GM18861 (cell line): ENCODE data around the gene ICAM5.
"Not testable (repeated sequence)": the region's sequence is repeated elsewhere in the genome, so short reads cannot be mapped to it uniquely, and the experiment has no call there.

Experiments used
- ATAC-seq: cut with Tn5 transposase; IDR thresholded peaks from one replicate; pipeline ENCODE4 v1.9.1; 2021; ENCODE audit not compliant: unreplicated experiment

ICAM5 gene

DNA sequence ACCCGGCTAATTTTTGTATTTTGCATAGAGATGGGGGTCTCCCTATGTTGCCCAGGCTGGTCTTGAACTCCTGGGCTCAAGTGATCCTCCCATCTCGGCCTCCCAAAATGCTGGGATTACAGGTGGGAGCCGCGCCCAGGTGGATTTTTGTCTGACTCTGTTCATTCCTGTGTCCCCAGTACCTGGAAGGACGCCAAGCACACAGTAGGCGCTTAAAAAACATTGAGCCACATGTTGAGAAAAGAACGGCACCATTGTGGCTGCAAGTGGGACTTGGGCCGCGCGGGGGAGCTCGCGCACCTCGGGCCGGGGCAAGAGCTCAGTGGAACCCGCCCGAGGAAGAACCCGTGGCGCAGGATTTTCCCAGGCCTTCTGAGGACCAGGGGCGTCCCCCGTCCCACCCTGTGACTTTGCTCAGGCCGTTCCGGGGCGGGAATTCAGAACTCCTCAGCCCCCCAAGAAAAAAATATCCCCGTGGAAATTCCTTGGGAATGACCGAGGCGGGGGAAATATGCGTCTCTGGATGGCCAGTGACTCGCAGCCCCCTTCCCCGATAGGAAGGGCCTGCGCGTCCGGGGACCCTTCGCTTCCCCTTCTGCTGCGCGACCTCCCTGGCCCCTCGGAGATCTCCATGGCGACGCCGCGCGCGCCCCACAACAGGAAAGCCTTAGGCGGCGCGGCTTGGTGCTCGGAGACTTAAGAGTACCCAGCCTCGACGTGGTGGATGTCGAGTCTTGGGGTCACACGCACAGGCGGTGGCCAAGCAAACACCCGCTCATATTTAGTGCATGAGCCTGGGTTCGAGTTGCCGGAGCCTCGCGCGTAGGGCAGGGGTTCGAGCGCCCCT, 20.2 kb upstream of the ICAM5 start:
- ATAC-seq, result peak; percentile 31

- ATAC-seq, result no peak
Measured at GRCh38 chr19:10270180-10270615, 19.6 kb upstream of the ICAM5 start.

DNA sequence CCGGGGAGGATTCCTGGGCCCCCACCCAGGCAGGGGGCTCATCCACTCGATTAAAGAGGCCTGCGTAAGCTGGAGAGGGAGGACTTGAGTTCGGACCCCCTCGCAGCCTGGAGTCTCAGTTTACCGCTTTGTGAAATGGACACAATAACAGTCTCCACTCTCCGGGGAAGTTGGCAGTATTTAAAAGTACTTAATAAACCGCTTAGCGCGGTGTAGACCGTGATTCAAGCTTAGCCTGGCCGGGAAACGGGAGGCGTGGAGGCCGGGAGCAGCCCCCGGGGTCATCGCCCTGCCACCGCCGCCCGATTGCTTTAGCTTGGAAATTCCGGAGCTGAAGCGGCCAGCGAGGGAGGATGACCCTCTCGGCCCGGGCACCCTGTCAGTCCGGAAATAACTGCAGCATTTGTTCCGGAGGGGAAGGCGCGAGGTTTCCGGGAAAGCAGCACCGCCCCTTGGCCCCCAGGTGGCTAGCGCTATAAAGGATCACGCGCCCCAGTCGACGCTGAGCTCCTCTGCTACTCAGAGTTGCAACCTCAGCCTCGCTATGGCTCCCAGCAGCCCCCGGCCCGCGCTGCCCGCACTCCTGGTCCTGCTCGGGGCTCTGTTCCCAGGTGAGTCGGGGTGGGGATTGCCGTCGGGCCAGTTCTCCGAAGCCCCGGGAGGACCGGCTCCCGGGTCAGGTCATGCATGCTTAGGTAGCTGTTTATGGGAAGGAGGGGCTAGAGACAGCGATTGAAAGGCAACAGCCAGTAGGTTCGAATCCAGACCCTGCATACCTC, 18.9 kb upstream of the ICAM5 start, which contains the start of gene ICAM1:
Gene ICAM1, plus strand, starts transcription at position 505 of the 779 bp plus-strand sequence. Its CDS starts 40 bp downstream, at position 545.
- ATAC-seq, result peak; percentile 34

DNA sequence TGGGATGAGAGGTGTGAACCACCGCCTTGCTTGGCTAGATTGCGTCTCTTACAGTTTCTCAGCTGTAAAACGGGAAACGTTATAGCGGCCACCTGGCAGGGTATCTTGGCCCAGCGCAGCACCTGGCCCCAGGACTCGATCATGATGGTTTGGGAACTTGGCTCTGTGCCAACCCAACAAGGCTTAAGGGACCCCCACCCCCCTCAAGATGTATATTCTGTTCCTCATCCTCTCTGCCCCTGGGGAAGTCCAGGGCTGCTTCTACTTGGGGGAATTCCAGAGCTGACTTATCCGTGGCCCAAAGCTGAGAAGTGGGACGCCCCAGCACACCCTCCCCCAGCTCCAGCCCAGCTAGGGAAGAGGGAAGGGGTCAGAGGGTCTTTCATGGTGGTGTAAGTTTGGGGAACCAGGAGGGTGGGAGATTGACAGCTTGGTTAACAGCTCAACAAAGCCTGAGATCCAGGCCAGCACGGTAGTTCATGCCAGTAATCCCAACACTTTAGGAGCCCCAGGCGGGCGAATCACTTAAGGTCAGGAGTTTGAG, 18.1 kb upstream of the ICAM5 start:
- ATAC-seq, result peak; percentile 18

DNA sequence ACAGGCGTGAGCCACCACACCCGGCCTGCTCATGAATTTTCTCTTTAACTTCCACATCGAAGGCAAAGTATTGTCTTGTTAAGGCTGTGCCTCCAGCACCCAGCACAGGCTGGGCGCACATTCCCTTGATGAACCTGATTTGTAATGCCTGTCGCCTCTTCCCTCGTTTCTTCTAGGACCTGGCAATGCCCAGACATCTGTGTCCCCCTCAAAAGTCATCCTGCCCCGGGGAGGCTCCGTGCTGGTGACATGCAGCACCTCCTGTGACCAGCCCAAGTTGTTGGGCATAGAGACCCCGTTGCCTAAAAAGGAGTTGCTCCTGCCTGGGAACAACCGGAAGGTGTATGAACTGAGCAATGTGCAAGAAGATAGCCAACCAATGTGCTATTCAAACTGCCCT, 15.2 kb upstream of the ICAM5 start:
- no peak for ATAC-seq

DNA sequence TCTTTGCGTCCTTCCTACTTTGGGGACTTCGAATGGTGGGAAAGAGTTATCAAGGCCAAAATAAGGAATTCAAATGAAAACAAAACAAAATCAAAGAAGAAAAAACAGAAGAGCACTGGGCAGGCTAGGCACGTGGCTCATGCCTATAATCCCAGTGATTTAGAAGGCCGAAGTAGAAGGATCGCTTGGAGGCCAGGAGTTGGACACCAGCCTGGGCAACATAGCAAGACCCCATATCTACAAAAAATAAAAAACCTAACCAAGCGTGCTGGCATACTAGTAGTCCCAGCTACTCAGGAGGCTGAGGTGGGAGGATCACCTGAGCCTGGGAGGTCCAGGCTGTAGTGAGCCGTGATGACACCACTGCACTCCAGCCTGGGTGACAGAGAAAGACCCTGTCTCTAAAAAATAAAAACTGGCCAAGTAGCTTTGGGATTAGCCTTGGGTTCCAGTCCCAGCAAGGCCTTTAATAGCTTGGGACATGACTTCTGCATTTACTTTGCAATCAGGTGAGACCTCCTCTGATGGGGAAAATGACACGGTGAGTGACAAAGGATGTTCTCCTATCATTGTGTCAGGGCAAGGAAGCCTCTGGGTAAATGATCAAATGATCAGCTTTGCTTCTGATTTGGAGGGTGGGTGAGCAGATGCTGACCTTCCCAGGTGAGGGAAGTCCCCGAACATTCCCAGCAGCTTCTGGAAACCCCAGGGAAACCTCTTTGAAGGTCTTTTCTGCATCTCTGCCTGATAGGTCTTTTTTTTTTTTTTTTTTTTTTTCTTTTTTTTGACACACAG, 11.8 kb upstream of the ICAM5 start:
- ATAC-seq, result no peak

DNA sequence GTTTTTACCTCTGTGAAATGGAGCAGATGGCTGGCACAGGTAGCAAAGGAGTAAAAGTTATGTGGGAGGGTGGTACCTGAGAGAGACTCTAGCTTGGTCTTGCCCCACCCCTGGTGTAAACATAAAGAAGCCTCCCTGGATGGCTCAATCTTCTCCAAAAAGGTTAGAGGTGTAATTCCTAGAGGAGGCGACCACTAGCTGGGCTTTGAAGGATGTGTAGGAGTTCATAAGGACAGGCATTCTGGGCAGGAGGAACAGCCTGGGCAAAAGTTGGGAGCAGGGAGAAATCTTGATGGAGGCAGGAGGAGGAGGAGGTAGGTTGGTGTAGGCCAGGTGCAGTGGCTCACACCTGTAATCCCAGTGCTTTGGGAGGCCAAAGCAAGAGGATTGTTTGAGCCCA, 10.8 kb upstream of the ICAM5 start:
- no peak for ATAC-seq

DNA sequence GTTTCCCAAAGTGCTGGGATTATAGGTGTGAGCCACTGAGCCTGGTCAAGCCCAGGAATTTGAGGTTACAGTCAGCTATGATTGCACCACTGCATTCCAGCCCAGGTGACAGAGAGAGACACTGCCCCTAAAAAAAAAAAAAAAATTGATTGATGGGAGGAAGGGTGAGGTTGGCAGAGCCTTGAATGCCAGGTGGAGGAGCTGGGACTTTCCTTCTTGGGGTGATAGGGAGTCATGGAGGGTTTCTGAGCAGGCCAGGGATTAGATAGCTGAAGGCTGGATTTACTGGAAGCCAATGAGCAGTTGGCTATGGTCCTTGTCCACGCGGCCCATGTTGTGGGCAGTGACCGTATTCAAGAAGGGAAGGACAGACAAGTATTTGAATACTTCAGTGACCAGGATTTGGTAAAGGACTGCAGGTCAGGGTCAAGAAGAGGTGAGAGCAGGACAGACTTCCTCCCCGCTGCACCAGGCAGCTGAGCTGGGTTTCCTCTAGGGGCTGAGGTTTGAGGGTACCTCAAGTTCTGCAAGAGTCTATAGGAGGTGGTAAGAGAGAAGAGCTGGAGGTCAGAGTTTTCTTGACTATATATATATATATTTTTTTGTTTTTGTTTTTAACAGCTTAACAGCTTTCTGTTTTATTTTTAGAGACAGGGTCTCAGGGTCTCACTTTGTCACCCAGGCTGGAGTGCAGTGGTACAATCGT, 9.9 kb upstream of the ICAM5 start:
- no peak for ATAC-seq

DNA sequence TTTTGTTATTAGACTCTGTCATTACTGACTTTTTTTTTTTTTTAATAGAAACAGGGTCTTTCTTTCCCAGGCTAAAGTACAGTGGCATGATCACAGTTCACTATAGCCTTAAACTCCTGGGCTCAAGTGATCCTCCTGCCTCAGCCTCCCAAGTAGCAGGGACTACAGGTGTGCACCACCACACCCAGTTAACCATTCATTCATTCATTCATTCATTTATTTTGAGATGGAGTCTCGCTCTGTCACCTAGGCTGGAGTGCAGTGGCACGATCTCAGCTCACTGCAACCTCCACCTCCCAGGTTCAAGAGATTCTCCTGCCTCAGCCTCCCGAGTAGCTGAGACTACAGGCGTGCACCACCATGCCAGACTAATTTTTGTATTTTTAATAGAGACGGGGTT, 7.7 kb upstream of the ICAM5 start:
- ATAC-seq, result not testable (repeated sequence)

DNA sequence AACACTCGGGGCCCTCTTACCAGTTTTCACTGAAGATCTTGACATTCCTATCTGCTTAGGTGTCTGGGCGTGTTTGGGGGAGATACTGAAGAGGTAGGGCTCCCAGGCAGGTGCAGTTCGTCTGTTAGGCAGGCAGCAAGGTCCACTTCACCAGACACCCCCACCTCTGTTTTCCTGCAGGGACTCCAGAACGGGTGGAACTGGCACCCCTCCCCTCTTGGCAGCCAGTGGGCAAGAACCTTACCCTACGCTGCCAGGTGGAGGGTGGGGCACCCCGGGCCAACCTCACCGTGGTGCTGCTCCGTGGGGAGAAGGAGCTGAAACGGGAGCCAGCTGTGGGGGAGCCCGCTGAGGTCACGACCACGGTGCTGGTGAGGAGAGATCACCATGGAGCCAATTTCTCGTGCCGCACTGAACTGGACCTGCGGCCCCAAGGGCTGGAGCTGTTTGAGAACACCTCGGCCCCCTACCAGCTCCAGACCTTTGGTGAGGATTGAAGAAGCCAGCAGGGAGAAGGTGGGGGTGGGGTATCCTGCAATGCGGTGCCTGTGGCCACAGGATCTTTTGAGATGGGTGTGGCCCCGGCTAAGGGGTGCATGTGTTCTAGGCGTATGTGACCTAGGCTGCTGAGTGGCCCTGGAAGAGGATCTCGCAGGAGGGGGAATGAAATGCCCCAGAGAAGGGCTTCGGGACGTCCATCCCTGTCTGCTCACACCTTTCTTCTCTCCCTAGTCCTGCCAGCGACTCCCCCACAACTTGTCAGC, 6.3 kb upstream of the ICAM5 start:
- ATAC-seq, result no peak

DNA sequence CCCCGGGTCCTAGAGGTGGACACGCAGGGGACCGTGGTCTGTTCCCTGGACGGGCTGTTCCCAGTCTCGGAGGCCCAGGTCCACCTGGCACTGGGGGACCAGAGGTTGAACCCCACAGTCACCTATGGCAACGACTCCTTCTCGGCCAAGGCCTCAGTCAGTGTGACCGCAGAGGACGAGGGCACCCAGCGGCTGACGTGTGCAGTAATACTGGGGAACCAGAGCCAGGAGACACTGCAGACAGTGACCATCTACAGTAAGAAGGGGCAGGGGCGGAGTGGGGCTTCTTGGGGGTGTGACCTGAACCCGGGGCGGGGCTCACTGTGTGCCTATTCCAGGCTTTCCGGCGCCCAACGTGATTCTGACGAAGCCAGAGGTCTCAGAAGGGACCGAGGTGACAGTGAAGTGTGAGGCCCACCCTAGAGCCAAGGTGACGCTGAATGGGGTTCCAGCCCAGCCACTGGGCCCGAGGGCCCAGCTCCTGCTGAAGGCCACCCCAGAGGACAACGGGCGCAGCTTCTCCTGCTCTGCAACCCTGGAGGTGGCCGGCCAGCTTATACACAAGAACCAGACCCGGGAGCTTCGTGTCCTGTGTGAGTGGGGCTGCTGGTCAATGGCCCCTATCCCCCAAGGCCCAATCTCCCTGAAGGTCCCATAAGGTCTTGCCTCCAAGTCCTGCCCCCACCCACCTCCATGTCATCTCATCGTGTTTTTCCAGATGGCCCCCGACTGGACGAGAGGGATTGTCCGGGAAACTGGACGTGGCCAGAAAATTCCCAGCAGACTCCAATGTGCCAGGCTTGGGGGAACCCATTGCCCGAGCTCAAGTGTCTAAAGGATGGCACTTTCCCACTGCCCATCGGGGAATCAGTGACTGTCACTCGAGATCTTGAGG, 5.4 kb upstream of the ICAM5 start:
- ATAC-seq, result no peak

GRCh38 chr19:10284960-10285278, 4.8 kb upstream of the ICAM5 start:
- ATAC-seq, result no peak

- ATAC-seq, result no peak
Measured at GRCh38 chr19:10285393-10285792, 4.4 kb upstream of the ICAM5 start.

GRCh38 chr19:10286803-10287737, 2.7 kb upstream of the ICAM5 start, which contains the start of gene ICAM4:
Gene ICAM4, plus strand, starts transcription at chr19:10286955. Its CDS starts 58 bp downstream, at chr19:10287013.
- ATAC-seq, result no peak

DNA sequence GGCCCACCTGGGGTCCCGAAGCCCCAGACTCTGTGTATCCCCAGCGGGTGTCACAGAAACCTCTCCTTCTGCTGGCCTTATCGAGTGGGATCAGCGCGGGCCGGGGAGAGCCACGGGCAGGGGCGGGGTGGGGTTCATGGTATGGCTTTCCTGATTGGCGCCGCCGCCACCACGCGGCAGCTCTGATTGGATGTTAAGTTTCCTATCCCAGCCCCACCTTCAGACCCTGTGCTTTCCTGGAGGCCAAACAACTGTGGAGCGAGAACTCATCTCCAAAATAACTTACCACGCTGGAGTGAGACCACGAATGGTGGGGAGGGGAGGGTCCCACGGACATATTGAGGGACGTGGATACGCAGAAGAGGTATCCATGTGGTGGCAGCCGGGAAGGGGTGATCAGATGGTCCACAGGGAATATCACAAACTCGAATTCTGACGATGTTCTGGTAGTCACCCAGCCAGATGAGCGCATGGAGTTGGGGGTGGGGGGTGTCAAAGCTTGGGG, 1.0 kb upstream of the ICAM5 start:
- no peak for ATAC-seq

GRCh38 chr19:10289167-10289835, 451 bp upstream of the ICAM5 start:
- ATAC-seq, result no peak

DNA sequence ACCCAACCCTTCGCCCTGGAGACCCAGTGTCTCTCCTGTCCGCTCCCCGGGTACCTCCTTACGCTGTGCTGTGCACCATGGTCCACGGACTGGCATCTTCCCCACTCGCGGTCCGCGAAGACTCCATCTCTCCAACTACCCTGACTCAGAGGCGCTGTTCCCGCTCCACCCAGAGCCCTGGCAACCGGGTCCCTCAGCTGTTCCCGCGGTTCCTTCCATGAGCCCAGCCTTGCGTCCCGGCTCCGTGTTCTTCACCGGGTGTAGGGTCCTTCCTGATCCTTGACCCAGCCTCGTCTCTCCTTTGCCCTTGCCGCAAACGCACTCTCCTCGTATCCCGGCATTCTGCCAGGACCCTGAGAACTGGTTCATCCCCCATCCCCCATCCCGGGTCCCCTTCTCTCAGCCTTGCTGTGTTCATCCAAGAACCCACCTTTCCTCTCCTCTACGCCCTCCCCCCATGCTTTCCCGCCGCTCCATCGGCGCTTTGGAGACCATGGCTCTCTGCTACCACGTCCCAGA, 664 bp downstream of the ICAM5 start:
- no peak for ATAC-seq
